Smooth muscle cell (in vitro differentiated cells): Measurements from ENCODE around the gene COL9A3. TPM values are rescaled to one million over a fixed set of nuclear protein-coding genes. Genes with fewer than 3 reads are reported as not detected.

ENCODE experiments used
- DNase-seq: peaks from one replicate; lab custom pipeline; 2025; ENCODE audit not compliant: unreplicated experiment; lab: John Stamatoyannopoulos, UW
- H2AFZ ChIP-seq: fragments of 200-600 bp; sonication (generic); 2 replicates; pipeline ENCODE4 v1.6.0; 2016; ENCODE audit warnings: antibody characterized with exemption, low read depth, mild to moderate bottlenecking
- H3F3A ChIP-seq: fragments of 200-600 bp; sonication (generic); 2 replicates; pipeline ENCODE4 v1.6.0; 2017; ENCODE audit warnings: antibody characterized with exemption, low read depth
- H3K27ac ChIP-seq: fragments of 200-600 bp; sonication (generic); 2 replicates; pipeline ENCODE4 v1.5.1; 2016; ENCODE audit warnings: low read depth, mild to moderate bottlenecking
- H3K27me3 ChIP-seq: fragments of 200-600 bp; sonication (generic); 2 replicates; pipeline ENCODE4 v1.6.1; 2016; ENCODE audit warnings: low read depth, mild to moderate bottlenecking
- H3K36me3 ChIP-seq: fragments of 200-600 bp; sonication (generic); 2 replicates; pipeline ENCODE4 v1.5.1; 2016; ENCODE audit warnings: low read depth
- H3K4me1 ChIP-seq: fragments of 200-600 bp; sonication (generic); 2 replicates; pipeline ENCODE4 v1.5.1; 2016; ENCODE audit warnings: low read depth
- H3K4me2 ChIP-seq: fragments of 200-600 bp; sonication (generic); 2 replicates; pipeline ENCODE4 v1.6.0; 2016; ENCODE audit warnings: mild to moderate bottlenecking
- H3K4me3 ChIP-seq: fragments of 200-600 bp; sonication (generic); 2 replicates; pipeline ENCODE4 v1.5.1; 2016; ENCODE audit warnings: mild to moderate bottlenecking
- H3K79me2 ChIP-seq: fragments of 200-600 bp; sonication (generic); 2 replicates; pipeline ENCODE4 v1.6.0; 2016; ENCODE audit warnings: low read depth, mild to moderate bottlenecking
- H3K9ac ChIP-seq: fragments of 200-600 bp; sonication (generic); 2 replicates; pipeline ENCODE4 v1.6.0; 2016; ENCODE audit warnings: low read depth
- H3K9me3 ChIP-seq: fragments of 200-600 bp; sonication (generic); replicated peaks from 2 replicates; pipeline ENCODE4 v1.5.1; 2016; ENCODE audit warnings: low read depth
- H4K20me1 ChIP-seq: fragments of 200-600 bp; sonication (generic); 2 replicates; pipeline ENCODE4 v1.6.0; 2016; ENCODE audit warnings: low read depth
- CTCF ChIP-seq: fragments of 200-600 bp; sonication (generic); IDR thresholded peaks from 2 replicates; pipeline ENCODE4 v1.5.1; 2017; ENCODE audit warnings: borderline replicate concordance, mild to moderate bottlenecking, antibody characterized with exemption; ENCODE audit not compliant: insufficient read depth, poor library complexity, severe bottlenecking
- WGBS: methylation state at CpG from one replicate; pipeline ENCODE4 v1.1.7; 2016; ENCODE audit warnings: low lambda C conversion rate; 5-methylcytosine and 5-hydroxymethylcytosine counted together
- polyA plus RNA-seq: library from polyadenylated mRNA; unstranded; fragments of >200 nt; fragmentation: Nextera tagmentation; extraction: Ambion mirVana; gene quantifications from 2 replicates; pipeline ENCODE4 v1.2.1, GENCODE V29; 2016
- total RNA-seq: library from RNA; depleted of rRNA; stranded (reverse); fragments of >200 nt; gene quantifications from 2 replicates; pipeline ENCODE4 v1.2.3, GENCODE V29; 2014

The COL9A3 gene
- total and polyA plus RNA-seq, 2 experiments from 2014 or later: 23.0 to 77.4 TPM

- 94% methylated on average over 20 of the region's 24 CpGs for WGBS
- H3K79me2 ChIP-seq: peaks cover 21% of the 10 kb centered on the region
- no peaks in the 10 kb centered on the region for H3K9me3 ChIP-seq
- H3K4me2 ChIP-seq: no peak overlapping the region
- no peak overlapping the region for H3K4me3 ChIP-seq
- no peaks in the 10 kb centered on the region for H3K36me3 ChIP-seq
- H3K27me3 ChIP-seq: no peaks in the 10 kb centered on the region
- no peak overlapping the region for H3K27ac ChIP-seq
- H3K9ac ChIP-seq: no peak overlapping the region
- peaks cover 4% of the 10 kb centered on the region for H3K4me1 ChIP-seq
- peaks cover 40% of the 10 kb centered on the region for H4K20me1 ChIP-seq
- DNase-seq: no peak
- TF ChIP-seq CTCF: no peak
- no peaks in the 10 kb centered on the region for H3F3A ChIP-seq
- no peak overlapping the region for H2AFZ ChIP-seq
Observed at GRCh38 chr20:62809530-62810428, 7.1 kb upstream of the COL9A3 start.

GRCh38 chr20:62811320-62811719 lies 5.5 kb upstream of the COL9A3 start:
- no peaks in the 10 kb centered on the region for H3K9me3 ChIP-seq
- no peak overlapping the region for H3K27ac ChIP-seq
- H3K4me1 ChIP-seq: peaks cover 15% of the 10 kb centered on the region
- peaks cover 29% of the 10 kb centered on the region for H4K20me1 ChIP-seq
- peaks cover 10% of the 10 kb centered on the region for H3K79me2 ChIP-seq
- DNase-seq: no peak
- no peak for TF ChIP-seq CTCF
- no peaks in the 10 kb centered on the region for H3K27me3 ChIP-seq
- no peak overlapping the region for H3K4me3 ChIP-seq
- no peak overlapping the region for H2AFZ ChIP-seq
- H3K9ac ChIP-seq: no peak overlapping the region
- H3K36me3 ChIP-seq: no peaks in the 10 kb centered on the region
- H3K4me2 ChIP-seq: no peak overlapping the region
- 97% methylated on average over 20 of the region's 21 CpGs for WGBS
- no peaks in the 10 kb centered on the region for H3F3A ChIP-seq

GRCh38 chr20:62811720-62812119 lies 5.1 kb upstream of the COL9A3 start:
- no peaks in the 10 kb centered on the region for H3K9me3 ChIP-seq

More at GRCh38 chr20:62811720-62812119, 5.1 kb upstream of the COL9A3 start:
- Histone ChIP-seq H3K4me1 (peaks cover 17% of the 10 kb centered on the region), H3K9ac (no peak overlapping the region), H3K4me3 (no peak overlapping the region), H3K4me2 (no peak overlapping the region), H4K20me1 (peaks cover 25% of the 10 kb centered on the region), H3K27me3 (no peaks in the 10 kb centered on the region), H3K79me2 (peaks cover 6% of the 10 kb centered on the region), H3K27ac (no peak overlapping the region), H3K36me3 (no peaks in the 10 kb centered on the region), H2AFZ (no peak overlapping the region), H3F3A (no peaks in the 10 kb centered on the region)
- DNase-seq: no peak
- WGBS: 93% methylated on average over 10 of the region's 10 CpGs
- TF ChIP-seq CTCF: no peak
